ENCODE data around the gene NR4A3.

Gene NR4A3

GRCh38 chr9:99878651-99879050 is 57.0 kb downstream of the NR4A3 start:
- DNase-seq = no peak

DNA sequence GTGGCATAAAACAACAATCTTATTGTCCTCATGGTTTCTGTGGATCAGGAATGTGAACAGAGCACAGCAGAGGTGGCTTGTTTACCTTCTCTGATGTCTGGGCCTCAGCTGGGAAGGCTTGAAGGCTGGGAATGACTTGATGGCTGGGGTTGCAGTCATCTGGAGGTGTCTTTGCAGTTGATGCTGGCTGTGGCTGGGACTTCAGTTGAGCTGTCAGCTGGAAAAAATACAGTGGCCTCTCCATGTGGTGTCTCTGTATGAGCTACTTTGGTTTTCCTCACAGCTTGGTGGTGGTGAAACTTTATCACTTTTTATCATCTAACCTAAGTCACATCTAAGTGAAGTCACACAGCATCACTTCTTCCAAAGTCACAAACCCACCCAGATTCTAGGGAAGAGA is 60.1 kb downstream of the NR4A3 start:
- DNase-seq = no peak

DNA sequence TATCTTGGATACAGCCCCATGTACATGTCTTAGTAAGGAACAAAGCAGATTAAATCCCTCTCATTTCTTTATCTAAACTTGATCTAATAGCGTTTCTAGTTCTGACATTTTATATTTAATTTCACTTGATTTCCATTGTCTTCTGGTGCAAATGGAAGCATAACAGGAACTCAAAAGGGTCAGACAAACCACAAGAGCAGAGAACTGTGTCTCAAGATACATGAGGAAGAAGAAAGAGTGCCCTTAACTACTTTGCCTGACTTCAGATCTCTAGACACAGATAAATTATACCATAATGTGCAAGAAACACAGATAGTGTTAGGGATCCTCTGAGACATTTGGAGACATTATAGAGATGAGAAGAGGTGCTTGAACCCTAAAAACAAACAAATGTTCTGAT is 64.1 kb downstream of the NR4A3 start:
- no peak for DNase-seq

- DNase-seq = no peak
Measured at GRCh38 chr9:99889120-99889519, 67.4 kb downstream of the NR4A3 start.

GRCh38 chr9:99894826-99895225 is 73.1 kb downstream of the NR4A3 start:
- DNase-seq = no peak

DNA sequence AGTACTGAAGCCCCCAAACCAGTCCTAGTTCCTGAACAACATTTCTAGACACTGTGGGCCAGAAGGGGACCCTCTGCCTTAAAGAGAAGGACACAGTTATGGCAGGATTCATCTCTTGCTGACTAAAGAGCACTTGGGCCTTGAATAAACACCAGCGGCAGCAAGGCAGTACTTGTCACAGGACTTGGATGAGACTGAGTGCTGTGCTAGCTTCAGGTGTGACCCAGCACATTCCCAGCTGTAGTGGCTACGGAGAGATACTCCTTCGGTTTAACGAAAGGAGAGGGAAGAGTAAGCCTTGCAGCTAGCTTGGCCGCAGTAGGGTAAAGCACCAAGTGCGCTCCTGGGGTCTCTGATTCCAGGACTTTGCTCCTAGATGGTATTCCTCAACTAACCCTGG is 73.8 kb downstream of the NR4A3 start:
- no peak for DNase-seq

DNA sequence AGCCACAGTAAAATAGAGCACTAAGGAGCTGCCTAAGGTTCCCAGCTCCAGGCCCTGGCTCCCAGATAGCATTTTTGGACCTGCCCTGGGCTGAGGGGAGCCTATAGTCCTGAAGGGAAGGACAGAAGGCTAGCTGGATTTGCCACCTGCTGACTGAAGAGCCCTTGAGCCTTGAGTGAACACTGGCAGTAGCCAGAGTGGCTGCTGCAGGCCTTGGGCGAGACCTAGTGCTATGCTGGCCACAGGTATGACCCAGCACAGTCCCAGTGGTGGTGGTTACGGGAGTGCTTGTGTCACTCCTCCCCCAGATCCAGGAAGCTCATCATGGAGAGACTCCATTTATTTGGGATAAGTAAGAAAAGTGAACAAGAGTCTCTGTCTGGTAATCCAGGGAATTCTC is 74.4 kb downstream of the NR4A3 start:
- no peak for DNase-seq

DNA sequence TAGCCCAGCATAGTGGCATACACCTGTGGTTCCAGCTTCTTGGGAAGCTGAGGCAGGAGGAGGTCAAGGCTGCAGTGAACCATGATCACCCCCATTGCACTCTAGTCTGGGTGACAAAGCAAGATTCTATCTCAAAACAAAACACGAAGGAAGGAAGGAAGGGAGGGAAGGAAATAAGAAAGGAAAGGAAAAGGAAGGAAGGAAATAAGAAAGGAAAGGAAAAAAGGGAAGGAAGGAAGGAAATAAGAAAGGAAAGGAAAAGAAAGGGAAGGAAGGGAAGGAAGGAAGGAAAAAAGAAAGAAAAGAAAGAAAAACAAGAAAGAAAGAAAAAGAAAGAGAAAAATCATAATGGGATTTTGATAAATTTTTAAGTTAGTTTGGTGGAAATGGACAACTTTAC is 81.7 kb downstream of the NR4A3 start:
- DNase-seq = no peak

GRCh38 chr9:99905833-99906402 is 84.2 kb downstream of the NR4A3 start:
- DNase-seq = peak in 2 of 3 donors; percentile 14 to 38

DNA sequence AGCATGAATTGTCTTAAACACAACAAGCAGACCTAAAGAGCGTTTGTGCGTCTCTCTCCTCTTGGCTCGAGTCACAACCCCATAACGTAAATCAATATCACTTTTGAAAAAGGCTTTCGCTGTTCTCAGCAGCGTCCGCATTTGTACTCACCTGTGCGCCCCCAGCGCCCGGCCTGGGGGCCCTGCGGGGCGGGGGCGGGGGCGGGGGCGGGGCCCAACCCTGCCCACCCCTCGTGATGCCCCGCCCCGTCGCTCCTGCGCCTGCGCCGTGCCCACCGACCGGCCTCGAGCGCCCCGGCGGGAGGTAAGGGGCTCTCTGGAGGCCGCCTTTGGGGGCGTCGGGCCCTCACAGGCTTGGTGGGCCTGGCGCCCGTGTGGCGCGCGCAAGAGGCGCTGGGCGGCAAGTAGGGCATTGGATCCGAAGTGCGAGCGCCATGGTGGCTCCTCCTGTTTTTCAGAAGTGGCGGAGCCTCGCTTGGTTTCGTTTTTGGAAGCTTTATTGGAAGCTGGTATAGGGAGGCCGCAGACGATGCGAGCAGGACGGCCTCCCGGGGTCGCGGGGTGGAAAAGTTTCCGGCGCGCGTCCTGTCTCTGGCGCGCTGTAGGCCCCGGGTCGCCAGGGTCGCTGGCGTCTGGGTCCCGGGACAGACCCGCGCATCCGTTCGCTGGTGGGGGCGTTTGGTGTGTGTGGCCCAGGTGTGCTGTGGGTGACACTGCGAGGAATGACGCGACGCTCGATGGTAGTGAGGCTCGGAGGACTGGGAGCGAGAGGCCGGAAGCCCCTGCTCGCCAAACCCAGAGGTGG is 84.9 kb downstream of the NR4A3 start, which contains the start of gene STX17:
Gene STX17 (plus strand): TSS at position 252 of the 805 bp plus-strand sequence. CDS start 8,586 bp downstream, outside the sequence.
- peak; percentile 81 to 88 (median 86) for DNase-seq

DNA sequence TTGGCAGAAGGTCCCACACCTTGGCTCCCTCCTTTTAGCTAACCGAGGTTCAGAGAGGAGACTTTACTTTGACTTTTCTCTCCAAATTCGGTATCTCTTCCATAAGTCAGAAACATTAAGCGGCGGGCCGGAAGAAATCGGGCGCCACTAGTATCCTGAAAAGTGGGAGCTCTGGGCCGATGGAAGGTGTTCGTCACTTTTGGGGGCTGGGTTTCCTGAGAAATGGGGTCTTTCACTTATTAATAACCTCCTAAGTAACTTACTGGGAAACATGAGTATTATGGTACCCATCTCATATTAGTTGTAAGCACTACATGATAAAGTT is 85.5 kb downstream of the NR4A3 start:
- no peak for DNase-seq

DNA sequence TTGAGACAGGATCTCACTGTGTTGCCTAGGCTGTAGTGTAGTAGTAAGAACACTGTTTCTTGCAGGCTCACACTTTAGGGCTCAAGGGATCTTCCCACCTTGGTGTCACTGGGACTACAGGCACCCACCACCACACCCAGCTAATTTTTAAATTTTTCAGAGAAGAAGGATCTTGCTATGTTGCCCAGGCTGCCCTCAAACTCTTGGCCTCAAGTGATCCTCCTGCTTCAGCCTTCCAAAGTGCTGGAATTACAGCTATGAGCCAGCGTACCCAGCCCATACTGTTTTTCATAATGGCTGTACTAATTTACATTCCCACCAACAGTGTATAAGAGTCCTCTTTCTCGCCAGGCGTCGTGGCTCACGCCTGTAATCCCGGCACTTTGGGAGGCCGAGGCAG is 89.9 kb downstream of the NR4A3 start:
- no peak for DNase-seq

All from suppressor macrophage treated with lipopolysaccharide for 1 hour (primary cell).